H1 (cell line): ENCODE results near the gene DIPK2A. TPM values are rescaled to one million over a fixed set of nuclear protein-coding genes. Genes with fewer than 3 reads are reported as not detected.

Source experiments
- CHD1 ChIP-seq: IDR thresholded peaks from 2 replicates; pipeline ENCODE4 v1.6.1; 2012; ENCODE audit warnings: low read depth, low read length, improper control_type of control experiment
- CHD2 ChIP-seq: IDR thresholded peaks from 2 replicates; pipeline ENCODE4 v1.6.1; 2012; ENCODE audit warnings: low read length, improper control_type of control experiment
- EZH2 ChIP-seq: fragments of 200-600 bp; sonication (generic); IDR thresholded peaks from 2 replicates; pipeline ENCODE4 v1.7.1; 2012; ENCODE audit warnings: low read depth, mild to moderate bottlenecking, moderate library complexity, low read length, inconsistent platforms; ENCODE audit not compliant: severe bottlenecking
- KDM1A ChIP-seq: fragments of 200-600, 300-600 bp; sonication (generic); IDR thresholded peaks from 2 replicates; pipeline ENCODE4 v1.7.1; 2016; ENCODE audit warnings: mild to moderate bottlenecking, low read length, borderline replicate concordance
- MAFK ChIP-seq: IDR thresholded peaks from 2 replicates; pipeline ENCODE4 v1.6.1; 2012; ENCODE audit warnings: low read depth, mild to moderate bottlenecking, improper control_type of control experiment, low read length
- NRF1 ChIP-seq: IDR thresholded peaks from 2 replicates; pipeline ENCODE4 v1.6.1; 2011; ENCODE audit warnings: mild to moderate bottlenecking, low read depth, low read length, improper control_type of control experiment
- SAP30 ChIP-seq: fragments of 300-600 bp; sonication (generic); IDR thresholded peaks from 2 replicates; pipeline ENCODE4 v1.7.1; 2012; ENCODE audit warnings: low read length, moderate library complexity, mild to moderate bottlenecking, inconsistent platforms; ENCODE audit not compliant: insufficient read depth, insufficient replicate concordance
- polyA plus RNA-seq, 7 experiments: library from polyadenylated mRNA; depleted of rRNA in 3 of 7; stranded (reverse) in 5 of 7; unstranded in 2 of 7; fragments of >200 nt in 5 of 7; fragments of 200-250 nt in 2 of 7; gene quantifications; 1 replicate in 5 of 7; 2 replicates in 1 of 7; 4 replicates in 1 of 7; pipeline versions ENCODE4 v1.2.1 to v1.2.3, GENCODE V29; 2011 to 2013; ENCODE audit warnings: missing spikeins in 2 of 7, mixed read lengths in 2 of 7
- total RNA-seq: library from RNA; stranded (reverse); fragmentation: NEBNext Ultra II Directional; extraction: Animal tissue kit (Norgen Biotek cat#: 25700); gene quantifications from 2 replicates; pipeline ENCODE4 v1.2.1, GENCODE V29; 2021

Gene DIPK2A
- total and polyA plus RNA-seq, 2 of the 8 experiments (the other 6 are each of a cell fraction or from before 2014, with no cell fraction given) = 18.4 to 28.7 TPM

DNA sequence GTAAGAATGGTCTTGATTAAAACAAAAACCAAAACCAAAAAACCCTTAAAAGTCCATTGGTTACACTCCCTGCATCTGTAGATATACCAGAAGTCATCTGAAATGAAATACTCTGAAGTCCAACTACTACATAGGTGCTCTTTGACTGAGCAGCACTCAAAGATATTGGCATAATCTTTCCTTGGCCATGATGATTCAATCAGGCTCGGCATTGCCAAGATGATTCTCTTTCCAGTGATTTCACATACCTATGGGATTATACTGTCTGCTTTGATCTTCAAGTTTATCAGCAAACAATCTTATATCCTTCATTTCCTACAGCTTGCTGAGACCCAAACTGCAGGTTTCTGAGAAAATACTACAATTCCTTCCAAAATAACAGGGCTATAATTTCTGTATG, 35.9 kb upstream of the DIPK2A start (continued):
- TF ChIP-seq SAP30 (no peak), CHD2 (no peak), KDM1A (no peak), EZH2 (no peak), NRF1 (no peak), MAFK (no peak), CHD1 (no peak)
